Liver (tissue), 9 donors: Measurements from ENCODE around the gene JAG1. TPM values are rescaled to one million over a fixed set of nuclear protein-coding genes. Genes with fewer than 3 reads are reported as not detected.

Source experiments
- DNase-seq: peaks from one replicate; pipeline ENCODE4 v3.0.0-alpha.2; 2017; ENCODE audit warnings: low spot score
- H3K27ac ChIP-seq, 2 donors: one replicate each; pipeline ENCODE4 v1.7.0; 2013; ENCODE audit warnings: inconsistent platforms in 2 of 2, low read length in 2 of 2, control low read depth in 1 of 2, low read depth in 1 of 2, mild to moderate bottlenecking in 1 of 2
- H3K27me3 ChIP-seq, 4 donors: one replicate each; pipeline versions ENCODE4 v1.6.1 to v1.7.0; 2013; ENCODE audit warnings: low read length in 3 of 4, inconsistent platforms in 1 of 4, mild to moderate bottlenecking in 1 of 4, moderate library complexity in 1 of 4; ENCODE audit not compliant: control insufficient read depth in 4 of 4, insufficient read depth in 4 of 4
- H3K36me3 ChIP-seq, 4 donors: one replicate each; pipeline versions ENCODE4 v1.6.1 to v1.7.0; 2013; ENCODE audit warnings: low read length in 3 of 4, mild to moderate bottlenecking in 3 of 4, low read depth in 1 of 4, moderate library complexity in 1 of 4; ENCODE audit not compliant: control insufficient read depth in 4 of 4, insufficient read depth in 3 of 4
- H3K4me1 ChIP-seq, 4 donors: one replicate each; pipeline versions ENCODE4 v1.6.1 to v1.7.0; 2013; ENCODE audit warnings: low read length in 3 of 4, mild to moderate bottlenecking in 3 of 4, moderate library complexity in 1 of 4; ENCODE audit not compliant: control insufficient read depth in 4 of 4, insufficient read depth in 4 of 4
- H3K4me3 ChIP-seq, 3 donors: one replicate each; pipeline versions ENCODE4 v1.6.1 to v1.7.0; 2013; ENCODE audit warnings: low read length in 3 of 3, control low read depth in 1 of 3, low read depth in 1 of 3, mild to moderate bottlenecking in 1 of 3
- H3K9ac ChIP-seq, 2 donors: one replicate each; pipeline ENCODE4 v1.7.0; 2013; ENCODE audit warnings: low read length in 2 of 2, mild to moderate bottlenecking in 2 of 2, moderate library complexity in 2 of 2, control low read depth in 1 of 2, low read depth in 1 of 2
- H3K9me3 ChIP-seq, 4 donors: one replicate each; pipeline versions ENCODE4 v1.6.1 to v1.7.0; 2013; ENCODE audit warnings: low read length in 3 of 4; ENCODE audit not compliant: control insufficient read depth in 4 of 4
- EGR1 ChIP-seq, 2 donors: IDR thresholded peaks; 2 replicates each; pipeline ENCODE4 v1.6.1; 2016 to 2018; ENCODE audit warnings: antibody characterized with exemption in 2 of 2, low read depth in 2 of 2
- FOXA1 ChIP-seq: IDR thresholded peaks from 2 replicates; pipeline ENCODE4 v1.6.1; 2016; ENCODE audit warnings: antibody characterized with exemption
- FOXA2 ChIP-seq: IDR thresholded peaks from 2 replicates; pipeline ENCODE4 v1.6.1; 2016; ENCODE audit warnings: antibody characterized with exemption
- GABPA ChIP-seq, 2 donors: IDR thresholded peaks in 1 of 2; conservative IDR thresholded peaks in 1 of 2; 2 replicates each; pipeline ENCODE4 v1.6.1; 2016; ENCODE audit warnings: antibody characterized with exemption in 2 of 2, mild to moderate bottlenecking in 1 of 2, moderate library complexity in 1 of 2
- HNF4A ChIP-seq, 2 donors: conservative IDR thresholded peaks; 2 replicates each; pipeline ENCODE4 v1.6.1; 2016; ENCODE audit warnings: antibody characterized with exemption in 2 of 2, mild to moderate bottlenecking in 2 of 2
- HNF4G ChIP-seq: IDR thresholded peaks from 2 replicates; pipeline ENCODE4 v1.6.1; 2016; ENCODE audit warnings: antibody characterized with exemption
- JUND ChIP-seq, 2 donors: IDR thresholded peaks; 2 replicates each; pipeline ENCODE4 v1.6.1; 2016; ENCODE audit warnings: antibody characterized with exemption in 2 of 2
- MAX ChIP-seq: IDR thresholded peaks from 2 replicates; pipeline ENCODE4 v1.6.1; 2016; ENCODE audit warnings: antibody characterized with exemption
- NR2F2 ChIP-seq: IDR thresholded peaks from 2 replicates; pipeline ENCODE4 v1.6.1; 2016; ENCODE audit warnings: antibody characterized with exemption
- RAD21 ChIP-seq, 2 donors: IDR thresholded peaks; 2 replicates each; pipeline ENCODE4 v1.6.1; 2016; ENCODE audit warnings: antibody characterized with exemption in 2 of 2, mild to moderate bottlenecking in 2 of 2
- RXRA ChIP-seq, 2 donors: IDR thresholded peaks; 2 replicates each; pipeline ENCODE4 v1.6.1; 2017 to 2018; ENCODE audit warnings: antibody characterized with exemption in 2 of 2, mild to moderate bottlenecking in 1 of 2
- SP1 ChIP-seq: IDR thresholded peaks from 2 replicates; pipeline ENCODE4 v1.6.1; 2018; ENCODE audit warnings: antibody characterized with exemption, mild to moderate bottlenecking
- TAF1 ChIP-seq: conservative IDR thresholded peaks from 2 replicates; pipeline ENCODE4 v1.6.1; 2016; ENCODE audit warnings: antibody characterized with exemption, mild to moderate bottlenecking
- YY1 ChIP-seq: IDR thresholded peaks from 2 replicates; pipeline ENCODE4 v1.6.1; 2016; ENCODE audit warnings: antibody characterized with exemption, mild to moderate bottlenecking
- WGBS: extraction: QIAGEN DNeasy Blood & Tissue Kit; methylation state at CpG from one replicate; pipeline ENCODE4 v1.1.7; 2013; 5-methylcytosine and 5-hydroxymethylcytosine counted together
- polyA plus RNA-seq, 2 donors: library from polyadenylated mRNA; stranded (reverse) in 1 of 2; unstranded in 1 of 2; fragments of 200-250 nt in 1 of 2; fragments of >200 nt in 1 of 2; fragmentation: Nextera tagmentation in 1 of 2; extraction: Ambion mirVana in 1 of 2; gene quantifications; one replicate each; pipeline versions ENCODE4 v1.2.1 to v1.2.3, GENCODE V29; 2013 to 2015
- total RNA-seq, 2 donors: library from RNA; depleted of rRNA; stranded (reverse); fragments of >200 nt; gene quantifications; one replicate each; pipeline ENCODE4 v1.2.3, GENCODE V29; 2014
- TF ChIP-seq, protein P1 (sequence below): IDR thresholded peaks from 2 replicates; pipeline ENCODE4 v1.6.1; 2016; ENCODE audit warnings: antibody characterized with exemption
- TF ChIP-seq, protein P2 (sequence below): IDR thresholded peaks from 2 replicates; pipeline ENCODE4 v1.6.1; 2016; ENCODE audit warnings: antibody characterized with exemption, mild to moderate bottlenecking
- TF ChIP-seq, protein P3 (sequence below): IDR thresholded peaks from 2 replicates; pipeline ENCODE4 v1.6.1; 2016; ENCODE audit warnings: antibody characterized with exemption
- TF ChIP-seq, protein P4 (sequence below): fragments of 150-350 bp; IDR thresholded peaks from 2 replicates; pipeline ENCODE4 v1.5.1; 2017; ENCODE audit warnings: improper control_type of control experiment, low read depth, low read length; ENCODE audit not compliant: missing input control
- donor health status: healthy.
- donor health status: healthy.
- donor health status: healthy.
- donor health status: healthy.
- donor health status: healthy.

Gene JAG1
- total and polyA plus RNA-seq, 4 donors: 1.8 to 16.6 (median 4.6) TPM

- 94% methylated on average over 12 of the region's 12 CpGs for WGBS
- Histone ChIP-seq H3K27me3 (no peaks in the 10 kb centered on the region), H3K9ac (no peak overlapping the region), H3K9me3 (no peaks in the 10 kb centered on the region), H3K36me3 (peaks cover 0 to 50% (median 14%) of the 10 kb centered on the region in 4 donors), H3K4me1 (no peaks in the 10 kb centered on the region), H3K27ac (no peak overlapping the region), H3K4me3 (no peak overlapping the region)
- DNase-seq: no peak
- no peak for TF ChIP-seq FOXA1
- no peak for TF ChIP-seq TAF1
- TF ChIP-seq FOXA2: no peak
- TF ChIP-seq MAX: no peak
- TF ChIP-seq NR2F2: no peak
- no peak for TF ChIP-seq EGR1 (IDR thresholded peaks at IDR 0.05; ENCODE audit: low read depth in 2 of 2)
- TF ChIP-seq HNF4G: no peak
- TF ChIP-seq, protein P1, sequence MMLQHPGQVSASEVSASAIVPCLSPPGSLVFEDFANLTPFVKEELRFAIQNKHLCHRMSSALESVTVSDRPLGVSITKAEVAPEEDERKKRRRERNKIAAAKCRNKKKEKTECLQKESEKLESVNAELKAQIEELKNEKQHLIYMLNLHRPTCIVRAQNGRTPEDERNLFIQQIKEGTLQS: no peak
- TF ChIP-seq SP1: no peak
- TF ChIP-seq GABPA (IDR thresholded peaks at IDR 0.05 in 1 of 2, conservative IDR thresholded peaks at IDR 0.05 in 1 of 2): no peak
- no peak for TF ChIP-seq YY1
- TF ChIP-seq, protein P2, sequence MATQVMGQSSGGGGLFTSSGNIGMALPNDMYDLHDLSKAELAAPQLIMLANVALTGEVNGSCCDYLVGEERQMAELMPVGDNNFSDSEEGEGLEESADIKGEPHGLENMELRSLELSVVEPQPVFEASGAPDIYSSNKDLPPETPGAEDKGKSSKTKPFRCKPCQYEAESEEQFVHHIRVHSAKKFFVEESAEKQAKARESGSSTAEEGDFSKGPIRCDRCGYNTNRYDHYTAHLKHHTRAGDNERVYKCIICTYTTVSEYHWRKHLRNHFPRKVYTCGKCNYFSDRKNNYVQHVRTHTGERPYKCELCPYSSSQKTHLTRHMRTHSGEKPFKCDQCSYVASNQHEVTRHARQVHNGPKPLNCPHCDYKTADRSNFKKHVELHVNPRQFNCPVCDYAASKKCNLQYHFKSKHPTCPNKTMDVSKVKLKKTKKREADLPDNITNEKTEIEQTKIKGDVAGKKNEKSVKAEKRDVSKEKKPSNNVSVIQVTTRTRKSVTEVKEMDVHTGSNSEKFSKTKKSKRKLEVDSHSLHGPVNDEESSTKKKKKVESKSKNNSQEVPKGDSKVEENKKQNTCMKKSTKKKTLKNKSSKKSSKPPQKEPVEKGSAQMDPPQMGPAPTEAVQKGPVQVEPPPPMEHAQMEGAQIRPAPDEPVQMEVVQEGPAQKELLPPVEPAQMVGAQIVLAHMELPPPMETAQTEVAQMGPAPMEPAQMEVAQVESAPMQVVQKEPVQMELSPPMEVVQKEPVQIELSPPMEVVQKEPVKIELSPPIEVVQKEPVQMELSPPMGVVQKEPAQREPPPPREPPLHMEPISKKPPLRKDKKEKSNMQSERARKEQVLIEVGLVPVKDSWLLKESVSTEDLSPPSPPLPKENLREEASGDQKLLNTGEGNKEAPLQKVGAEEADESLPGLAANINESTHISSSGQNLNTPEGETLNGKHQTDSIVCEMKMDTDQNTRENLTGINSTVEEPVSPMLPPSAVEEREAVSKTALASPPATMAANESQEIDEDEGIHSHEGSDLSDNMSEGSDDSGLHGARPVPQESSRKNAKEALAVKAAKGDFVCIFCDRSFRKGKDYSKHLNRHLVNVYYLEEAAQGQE: no peak
- TF ChIP-seq RXRA (IDR thresholded peaks at IDR 0.05): no peak
- no peak for TF ChIP-seq HNF4A (conservative IDR thresholded peaks at IDR 0.05)
- no peak for TF ChIP-seq JUND (IDR thresholded peaks at IDR 0.05)
- TF ChIP-seq, protein P3, sequence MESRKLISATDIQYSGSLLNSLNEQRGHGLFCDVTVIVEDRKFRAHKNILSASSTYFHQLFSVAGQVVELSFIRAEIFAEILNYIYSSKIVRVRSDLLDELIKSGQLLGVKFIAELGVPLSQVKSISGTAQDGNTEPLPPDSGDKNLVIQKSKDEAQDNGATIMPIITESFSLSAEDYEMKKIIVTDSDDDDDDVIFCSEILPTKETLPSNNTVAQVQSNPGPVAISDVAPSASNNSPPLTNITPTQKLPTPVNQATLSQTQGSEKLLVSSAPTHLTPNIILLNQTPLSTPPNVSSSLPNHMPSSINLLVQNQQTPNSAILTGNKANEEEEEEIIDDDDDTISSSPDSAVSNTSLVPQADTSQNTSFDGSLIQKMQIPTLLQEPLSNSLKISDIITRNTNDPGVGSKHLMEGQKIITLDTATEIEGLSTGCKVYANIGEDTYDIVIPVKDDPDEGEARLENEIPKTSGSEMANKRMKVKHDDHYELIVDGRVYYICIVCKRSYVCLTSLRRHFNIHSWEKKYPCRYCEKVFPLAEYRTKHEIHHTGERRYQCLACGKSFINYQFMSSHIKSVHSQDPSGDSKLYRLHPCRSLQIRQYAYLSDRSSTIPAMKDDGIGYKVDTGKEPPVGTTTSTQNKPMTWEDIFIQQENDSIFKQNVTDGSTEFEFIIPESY: no peak
- TF ChIP-seq, protein P4, sequence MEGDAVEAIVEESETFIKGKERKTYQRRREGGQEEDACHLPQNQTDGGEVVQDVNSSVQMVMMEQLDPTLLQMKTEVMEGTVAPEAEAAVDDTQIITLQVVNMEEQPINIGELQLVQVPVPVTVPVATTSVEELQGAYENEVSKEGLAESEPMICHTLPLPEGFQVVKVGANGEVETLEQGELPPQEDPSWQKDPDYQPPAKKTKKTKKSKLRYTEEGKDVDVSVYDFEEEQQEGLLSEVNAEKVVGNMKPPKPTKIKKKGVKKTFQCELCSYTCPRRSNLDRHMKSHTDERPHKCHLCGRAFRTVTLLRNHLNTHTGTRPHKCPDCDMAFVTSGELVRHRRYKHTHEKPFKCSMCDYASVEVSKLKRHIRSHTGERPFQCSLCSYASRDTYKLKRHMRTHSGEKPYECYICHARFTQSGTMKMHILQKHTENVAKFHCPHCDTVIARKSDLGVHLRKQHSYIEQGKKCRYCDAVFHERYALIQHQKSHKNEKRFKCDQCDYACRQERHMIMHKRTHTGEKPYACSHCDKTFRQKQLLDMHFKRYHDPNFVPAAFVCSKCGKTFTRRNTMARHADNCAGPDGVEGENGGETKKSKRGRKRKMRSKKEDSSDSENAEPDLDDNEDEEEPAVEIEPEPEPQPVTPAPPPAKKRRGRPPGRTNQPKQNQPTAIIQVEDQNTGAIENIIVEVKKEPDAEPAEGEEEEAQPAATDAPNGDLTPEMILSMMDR: no peak
- TF ChIP-seq RAD21 (IDR thresholded peaks at IDR 0.05): no peak
Observed at GRCh38 chr20:10641467-10641866, 32.3 kb downstream of the JAG1 start.
